Sigmoid colon (tissue), 4 donors: ENCODE data around the gene TENT5A.

Experiments
- EP300 ChIP-seq, 4 donors: sonication (generic); formaldehyde crosslinking; IDR thresholded peaks; one replicate each; pipeline ENCODE4 v1.6.1; 2017; ENCODE audit warnings: antibody characterized with exemption in 4 of 4
- POLR2A ChIP-seq, 2 donors: fragments of 450-650 bp; IDR thresholded peaks; one replicate each; pipeline ENCODE4 v1.6.1; 2016; ENCODE audit warnings: antibody characterized with exemption in 2 of 2, mild to moderate bottlenecking in 2 of 2, moderate library complexity in 2 of 2
- POLR2AphosphoS5 ChIP-seq, 4 donors: sonication (generic); formaldehyde crosslinking; IDR thresholded peaks; one replicate each; pipeline ENCODE4 v1.6.1; 2017; ENCODE audit warnings: antibody characterized with exemption in 4 of 4
- TF ChIP-seq, protein P1 (sequence below), 4 experiments: fragments of 450-650 bp in 3 of 4; fragments of 200-600 bp in 1 of 4; IDR thresholded peaks; one replicate each; pipeline ENCODE4 v1.5.1; 2016 to 2019; ENCODE audit warnings: antibody characterized with exemption in 4 of 4, mild to moderate bottlenecking in 3 of 4, moderate library complexity in 2 of 4

DNA sequence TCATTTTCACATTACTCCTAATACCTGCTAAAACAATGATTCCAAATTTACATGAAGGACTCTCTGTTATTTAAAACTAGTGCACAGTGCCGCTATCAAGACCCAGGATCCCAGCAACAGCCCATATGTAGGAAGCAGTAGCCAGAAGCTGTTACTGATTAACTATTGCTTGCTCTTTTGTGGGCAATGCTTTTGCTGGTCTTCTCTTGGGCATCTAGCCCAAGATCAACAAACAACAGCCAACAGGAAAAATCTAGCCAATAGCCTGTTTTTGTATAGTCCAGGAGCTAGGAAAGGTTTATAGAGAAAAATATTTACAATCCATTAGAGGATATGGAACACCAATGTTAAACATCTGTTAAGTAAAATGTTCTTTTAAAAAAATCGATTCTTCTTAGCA is 22.1 kb upstream of the TENT5A start:
- TF ChIP-seq POLR2A (IDR thresholded peaks at IDR 0.05) (no peak), EP300 (IDR thresholded peaks at IDR 0.05) (no peak), POLR2AphosphoS5 (IDR thresholded peaks at IDR 0.05) (no peak)
- TF ChIP-seq, protein P1, sequence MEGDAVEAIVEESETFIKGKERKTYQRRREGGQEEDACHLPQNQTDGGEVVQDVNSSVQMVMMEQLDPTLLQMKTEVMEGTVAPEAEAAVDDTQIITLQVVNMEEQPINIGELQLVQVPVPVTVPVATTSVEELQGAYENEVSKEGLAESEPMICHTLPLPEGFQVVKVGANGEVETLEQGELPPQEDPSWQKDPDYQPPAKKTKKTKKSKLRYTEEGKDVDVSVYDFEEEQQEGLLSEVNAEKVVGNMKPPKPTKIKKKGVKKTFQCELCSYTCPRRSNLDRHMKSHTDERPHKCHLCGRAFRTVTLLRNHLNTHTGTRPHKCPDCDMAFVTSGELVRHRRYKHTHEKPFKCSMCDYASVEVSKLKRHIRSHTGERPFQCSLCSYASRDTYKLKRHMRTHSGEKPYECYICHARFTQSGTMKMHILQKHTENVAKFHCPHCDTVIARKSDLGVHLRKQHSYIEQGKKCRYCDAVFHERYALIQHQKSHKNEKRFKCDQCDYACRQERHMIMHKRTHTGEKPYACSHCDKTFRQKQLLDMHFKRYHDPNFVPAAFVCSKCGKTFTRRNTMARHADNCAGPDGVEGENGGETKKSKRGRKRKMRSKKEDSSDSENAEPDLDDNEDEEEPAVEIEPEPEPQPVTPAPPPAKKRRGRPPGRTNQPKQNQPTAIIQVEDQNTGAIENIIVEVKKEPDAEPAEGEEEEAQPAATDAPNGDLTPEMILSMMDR (IDR thresholded peaks at IDR 0.05), result no peak
